K562 (cell line): Measurements from ENCODE around the gene TIMP3. TPM values are rescaled to one million over a fixed set of nuclear protein-coding genes. Genes with fewer than 3 reads are reported as not detected.

ENCODE experiments used
- ESRRB ChIP-seq: fragments of 250-450 bp; sonication (Bioruptor Pico); IDR thresholded peaks from 2 replicates; pipeline ENCODE4 v1.5.0; 2020; ENCODE audit warnings: mild to moderate bottlenecking, moderate library complexity, borderline replicate concordance
- EWSR1 ChIP-seq: fragments of 450-650 bp; IDR thresholded peaks from 2 replicates; pipeline ENCODE4 v1.6.1; 2018; ENCODE audit warnings: borderline replicate concordance, mild to moderate bottlenecking, low read depth, moderate library complexity; ENCODE audit not compliant: partially characterized antibody
- HLTF ChIP-seq: fragments of 450-650 bp; IDR thresholded peaks from 2 replicates; pipeline ENCODE4 v1.6.1; 2016
- HNRNPH1 ChIP-seq: fragments of 200-400 bp; formaldehyde crosslinking; optimal IDR thresholded peaks from 2 replicates; pipeline ENCODE3; 2017; ENCODE audit warnings: low read depth, mild to moderate bottlenecking, low read length, moderate library complexity
- NCOA2 ChIP-seq, 2 experiments: fragments of 450-650 bp; IDR thresholded peaks; 2 replicates each; pipeline ENCODE4 v1.6.1; 2018; ENCODE audit warnings: mild to moderate bottlenecking in 2 of 2, moderate library complexity in 1 of 2; ENCODE audit not compliant: partially characterized antibody in 2 of 2
- POLR2AphosphoS5 ChIP-seq: IDR thresholded peaks from 2 replicates; pipeline ENCODE4 v1.6.1; 2011; ENCODE audit warnings: mild to moderate bottlenecking, low read depth, low read length, moderate library complexity; ENCODE audit not compliant: control insufficient read depth, insufficient read depth
- RBM22 ChIP-seq: fragments of 200-400 bp; formaldehyde crosslinking; IDR thresholded peaks from 2 replicates; pipeline ENCODE4 v1.6.1; 2018; ENCODE audit warnings: low read length, low read depth; ENCODE audit not compliant: poor library complexity, severe bottlenecking
- WHSC1 ChIP-seq: IDR thresholded peaks from one replicate; pipeline ENCODE4 v1.6.1; 2012; ENCODE audit warnings: low read length, control low read depth, inconsistent platforms
- YY1 ChIP-seq, 3 experiments: IDR thresholded peaks; 2 replicates each; pipeline ENCODE4 v1.6.1; 2011; ENCODE audit warnings: low read length in 2 of 3, mild to moderate bottlenecking in 2 of 3, moderate library complexity in 2 of 3, borderline replicate concordance in 1 of 3, control low read depth in 1 of 3, low read depth in 1 of 3; ENCODE audit not compliant: insufficient read depth in 3 of 3, insufficient replicate concordance in 2 of 3, control insufficient read depth in 1 of 3, insufficient read length in 1 of 3; ENCODE audit errors: extremely low read depth in 1 of 3
- ZBTB17 ChIP-seq: fragments of 450-650 bp; formaldehyde crosslinking; IDR thresholded peaks from 2 replicates; pipeline ENCODE4 v1.4.0; 2020; ENCODE audit warnings: mild to moderate bottlenecking
- ZC3H4 ChIP-seq: sonication (generic); formaldehyde crosslinking; IDR thresholded peaks from 2 replicates; pipeline ENCODE4 v1.9.0; 2021; ENCODE audit warnings: missing genetic modification reagents, borderline replicate concordance
- ZFP1 ChIP-seq: fragments of 450-650 bp; formaldehyde crosslinking; IDR thresholded peaks from 2 replicates; pipeline ENCODE4 v1.4.0; 2020; ENCODE audit warnings: mild to moderate bottlenecking, mixed read lengths
- ZNF140 ChIP-seq: fragments of 250-450 bp; sonication (Bioruptor Pico); IDR thresholded peaks from 2 replicates; pipeline ENCODE4 v1.8.0; 2021; ENCODE audit warnings: moderate library complexity, mild to moderate bottlenecking, inconsistent platforms
- ZNF165 ChIP-seq: fragments of 250-450 bp; sonication (Bioruptor Pico); IDR thresholded peaks from 2 replicates; pipeline ENCODE4 v1.4.0; 2020; ENCODE audit warnings: borderline replicate concordance
- ZNF507 ChIP-seq: conservative IDR thresholded peaks from 2 replicates; pipeline ENCODE4 v1.6.1; 2017; ENCODE audit warnings: missing genetic modification characterization, missing compliant biosample characterization
- ZNF57 ChIP-seq: fragments of 450-650 bp; formaldehyde crosslinking; IDR thresholded peaks from 2 replicates; pipeline ENCODE4 v1.4.0; 2020; ENCODE audit warnings: mild to moderate bottlenecking, moderate library complexity
- ZNF584 ChIP-seq: fragments of 200-800 bp; sonication (Bioruptor generic); IDR thresholded peaks from 2 replicates; pipeline ENCODE4 v1.6.1; 2016; ENCODE audit warnings: low read depth, mild to moderate bottlenecking, missing genetic modification characterization, missing compliant biosample characterization
- polyA plus RNA-seq, 8 experiments: library from polyadenylated mRNA; depleted of rRNA in 4 of 8; stranded (reverse) in 5 of 8; unstranded in 3 of 8; fragments of >200 nt; fragmentation: Nextera tagmentation in 2 of 8; fragmentation: Illumina TruSeq in 1 of 8; extraction: Ambion mirVana in 2 of 8; extraction: Trizol in 1 of 8; gene quantifications; 2 replicates each; pipeline versions ENCODE4 v1.2.1 to v1.2.3, GENCODE V29; 2011 to 2014; ENCODE audit warnings: inconsistent platforms in 1 of 8, missing spikeins in 1 of 8
- total RNA-seq, 7 experiments: library from RNA; depleted of rRNA in 6 of 7; stranded (reverse); fragments of >200 nt in 6 of 7; fragmentation: Illumina TruSeq in 2 of 7; extraction: Trizol in 2 of 7; gene quantifications; 2 replicates each; pipeline versions ENCODE4 v1.2.1 to v1.2.3, GENCODE V29; 2011 to 2021; ENCODE audit warnings: low replicate concordance in 1 of 7
- TF ChIP-seq, protein P1 (sequence below): fragments of 250-450 bp; sonication (Bioruptor Pico); IDR thresholded peaks from 2 replicates; pipeline ENCODE4 v1.9.0; 2021; ENCODE audit warnings: mild to moderate bottlenecking
- TF ChIP-seq, protein P2 (sequence below): fragments of 250-450 bp; sonication (Bioruptor Pico); IDR thresholded peaks from 2 replicates; pipeline ENCODE4 v1.8.0; 2022; ENCODE audit warnings: inconsistent platforms, mild to moderate bottlenecking, moderate library complexity, borderline replicate concordance
- TF ChIP-seq, protein P3 (sequence below): fragments of 450-650 bp; IDR thresholded peaks from 2 replicates; pipeline ENCODE4 v1.7.0; 2016; ENCODE audit warnings: borderline replicate concordance
- TF ChIP-seq, protein P4 (sequence below): fragments of 450-650 bp; IDR thresholded peaks from 2 replicates; pipeline ENCODE4 v1.6.1; 2016; ENCODE audit warnings: borderline replicate concordance

TIMP3 gene
- total and polyA plus RNA-seq, 9 of the 15 experiments (the other 6 are each of a cell fraction or from before 2014, with no cell fraction given) = 0.07 to 0.73 (median 0.18) TPM

DNA sequence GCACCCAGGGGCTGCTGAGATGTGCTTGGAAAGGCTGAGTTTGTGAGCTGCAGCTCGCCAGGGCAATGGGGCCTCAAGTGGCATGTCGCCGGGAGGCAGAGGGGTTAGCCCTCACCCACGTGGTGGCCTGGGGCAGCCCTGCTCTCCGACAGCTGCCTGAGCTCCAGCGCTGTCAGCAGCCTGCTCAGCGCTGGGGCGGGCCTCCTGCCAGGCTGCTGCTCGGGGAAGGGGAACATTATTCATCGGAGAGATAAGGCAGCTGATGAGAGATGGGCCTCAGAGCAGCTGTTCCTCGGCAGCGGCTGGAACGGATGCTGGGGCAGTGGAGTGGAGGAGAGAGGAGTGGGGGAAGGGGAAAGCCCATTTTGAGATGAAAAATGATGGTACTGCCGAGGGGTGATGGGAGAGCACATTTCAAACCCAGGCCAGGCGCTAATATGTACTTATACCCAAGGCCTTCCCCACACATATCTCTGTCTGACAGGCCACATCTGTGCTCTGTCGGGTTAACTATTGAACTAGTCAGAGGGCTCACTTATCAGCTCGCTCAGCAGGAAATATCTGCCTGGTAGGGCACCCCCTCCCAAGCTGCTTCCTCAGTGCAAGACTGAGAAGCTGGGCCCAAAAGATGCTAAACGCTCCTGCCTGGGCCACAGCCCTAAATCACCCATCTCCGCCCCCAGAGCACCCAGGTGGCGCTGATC lies 79.5 kb downstream of the TIMP3 start (continued):
- TF ChIP-seq ESRRB (CRISPR knock-in tag) (no peak), RBM22 (no peak), ZC3H4 (CRISPR knock-in tag) (no peak), ZNF140 (CRISPR knock-in tag) (no peak), YY1 (IDR thresholded peaks at IDR 0.05; ENCODE audit: borderline replicate concordance in 1 of 3, control insufficient read depth in 1 of 3, extremely low read depth in 1 of 3, insufficient read depth in 3 of 3, insufficient read length in 1 of 3, insufficient replicate concordance in 2 of 3, low read depth in 1 of 3, low read length in 2 of 3) (no peak), HNRNPH1 (no peak), ZNF57 (no peak), ZNF165 (CRISPR knock-in tag) (0 out of 2 replicates have a peak, but pooled peaks have one; percentile 40), ZFP1 (no peak), ZNF507 (tag) (no peak), EWSR1 (no peak), ZBTB17 (CRISPR knock-in tag) (no peak), POLR2AphosphoS5 (peak; percentile 83), HLTF (peak; percentile 93), NCOA2 (IDR thresholded peaks at IDR 0.05; ENCODE audit: partially characterized antibody in 2 of 2) (peak; percentile 31 to 39), WHSC1 (no peak), ZNF584 (peak; percentile 90)
- TF ChIP-seq, protein P1, sequence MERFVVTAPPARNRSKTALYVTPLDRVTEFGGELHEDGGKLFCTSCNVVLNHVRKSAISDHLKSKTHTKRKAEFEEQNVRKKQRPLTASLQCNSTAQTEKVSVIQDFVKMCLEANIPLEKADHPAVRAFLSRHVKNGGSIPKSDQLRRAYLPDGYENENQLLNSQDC (CRISPR knock-in tag) = no peak
- TF ChIP-seq, protein P2, sequence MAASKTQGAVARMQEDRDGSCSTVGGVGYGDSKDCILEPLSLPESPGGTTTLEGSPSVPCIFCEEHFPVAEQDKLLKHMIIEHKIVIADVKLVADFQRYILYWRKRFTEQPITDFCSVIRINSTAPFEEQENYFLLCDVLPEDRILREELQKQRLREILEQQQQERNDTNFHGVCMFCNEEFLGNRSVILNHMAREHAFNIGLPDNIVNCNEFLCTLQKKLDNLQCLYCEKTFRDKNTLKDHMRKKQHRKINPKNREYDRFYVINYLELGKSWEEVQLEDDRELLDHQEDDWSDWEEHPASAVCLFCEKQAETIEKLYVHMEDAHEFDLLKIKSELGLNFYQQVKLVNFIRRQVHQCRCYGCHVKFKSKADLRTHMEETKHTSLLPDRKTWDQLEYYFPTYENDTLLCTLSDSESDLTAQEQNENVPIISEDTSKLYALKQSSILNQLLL (CRISPR knock-in tag) = no peak
- TF ChIP-seq, protein P3, sequence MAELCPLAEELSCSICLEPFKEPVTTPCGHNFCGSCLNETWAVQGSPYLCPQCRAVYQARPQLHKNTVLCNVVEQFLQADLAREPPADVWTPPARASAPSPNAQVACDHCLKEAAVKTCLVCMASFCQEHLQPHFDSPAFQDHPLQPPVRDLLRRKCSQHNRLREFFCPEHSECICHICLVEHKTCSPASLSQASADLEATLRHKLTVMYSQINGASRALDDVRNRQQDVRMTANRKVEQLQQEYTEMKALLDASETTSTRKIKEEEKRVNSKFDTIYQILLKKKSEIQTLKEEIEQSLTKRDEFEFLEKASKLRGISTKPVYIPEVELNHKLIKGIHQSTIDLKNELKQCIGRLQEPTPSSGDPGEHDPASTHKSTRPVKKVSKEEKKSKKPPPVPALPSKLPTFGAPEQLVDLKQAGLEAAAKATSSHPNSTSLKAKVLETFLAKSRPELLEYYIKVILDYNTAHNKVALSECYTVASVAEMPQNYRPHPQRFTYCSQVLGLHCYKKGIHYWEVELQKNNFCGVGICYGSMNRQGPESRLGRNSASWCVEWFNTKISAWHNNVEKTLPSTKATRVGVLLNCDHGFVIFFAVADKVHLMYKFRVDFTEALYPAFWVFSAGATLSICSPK = no peak
- TF ChIP-seq, protein P4, sequence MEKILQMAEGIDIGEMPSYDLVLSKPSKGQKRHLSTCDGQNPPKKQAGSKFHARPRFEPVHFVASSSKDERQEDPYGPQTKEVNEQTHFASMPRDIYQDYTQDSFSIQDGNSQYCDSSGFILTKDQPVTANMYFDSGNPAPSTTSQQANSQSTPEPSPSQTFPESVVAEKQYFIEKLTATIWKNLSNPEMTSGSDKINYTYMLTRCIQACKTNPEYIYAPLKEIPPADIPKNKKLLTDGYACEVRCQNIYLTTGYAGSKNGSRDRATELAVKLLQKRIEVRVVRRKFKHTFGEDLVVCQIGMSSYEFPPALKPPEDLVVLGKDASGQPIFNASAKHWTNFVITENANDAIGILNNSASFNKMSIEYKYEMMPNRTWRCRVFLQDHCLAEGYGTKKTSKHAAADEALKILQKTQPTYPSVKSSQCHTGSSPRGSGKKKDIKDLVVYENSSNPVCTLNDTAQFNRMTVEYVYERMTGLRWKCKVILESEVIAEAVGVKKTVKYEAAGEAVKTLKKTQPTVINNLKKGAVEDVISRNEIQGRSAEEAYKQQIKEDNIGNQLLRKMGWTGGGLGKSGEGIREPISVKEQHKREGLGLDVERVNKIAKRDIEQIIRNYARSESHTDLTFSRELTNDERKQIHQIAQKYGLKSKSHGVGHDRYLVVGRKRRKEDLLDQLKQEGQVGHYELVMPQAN = no peak
